Heart left ventricle (tissue), 13 donors: ENCODE data around the gene NAA38.

ENCODE experiments used
- CTCF ChIP-seq, 12 donors: fragments of 200-600 bp; sonication (generic) in 4 of 12; IDR thresholded peaks; one replicate each; pipeline versions ENCODE4 v1.5.0 to v1.8.0; 2018 to 2022; ENCODE audit warnings: antibody characterized with exemption in 12 of 12, mild to moderate bottlenecking in 5 of 12
- POLR2A ChIP-seq, 2 donors: fragments of 450-650 bp; IDR thresholded peaks; one replicate each; pipeline ENCODE4 v1.6.1; 2017; ENCODE audit warnings: antibody characterized with exemption in 2 of 2, mild to moderate bottlenecking in 2 of 2, moderate library complexity in 2 of 2
- donor health status: ischemic (EF 13 %, LVEDD 7.1; RV severe dilation, severe dysfunction).
- donor health status: DM: no; HTN: yes; CAD: no.
- donor health status: DM: no; HTN: no; CAD: no.
- donor health status: ischemic (EF 25% LVEDD 6.9; RV normal size, moderate dysfunction).
- donor health status: ischemic (EF 25% LVEDD 5.7; RV mildly dilated, moderate dysfunction).
- donor health status: ischemic (EF 35%, LVEDD 5.7; RV mildly dilated, moderate dysfunction).
- donor health status: nonischemic (EF 11% LVEDD 7.7; RV severe dilation, severe dysfunction).
- donor health status: DM: yes; HTN: yes; CAD: no.
- donor health status: PGD.
- donor health status: ischemic (EF 29% LVEDD 5.4; RV normal size, mild dysfunction).
- donor health status: nonischemic (EF 23%, LVEDD 6.1; RV moderate dilation, normal function).

GRCh38 chr17:7825206-7825990 is 32.0 kb downstream of the NAA38 start:
- TF ChIP-seq POLR2A (IDR thresholded peaks at IDR 0.05) (no peak), CTCF (IDR thresholded peaks at IDR 0.05) (peak in 1 of 12 donors; percentile 15)
